Measurements from ENCODE around the gene FZD10.

FZD10 gene

DNA sequence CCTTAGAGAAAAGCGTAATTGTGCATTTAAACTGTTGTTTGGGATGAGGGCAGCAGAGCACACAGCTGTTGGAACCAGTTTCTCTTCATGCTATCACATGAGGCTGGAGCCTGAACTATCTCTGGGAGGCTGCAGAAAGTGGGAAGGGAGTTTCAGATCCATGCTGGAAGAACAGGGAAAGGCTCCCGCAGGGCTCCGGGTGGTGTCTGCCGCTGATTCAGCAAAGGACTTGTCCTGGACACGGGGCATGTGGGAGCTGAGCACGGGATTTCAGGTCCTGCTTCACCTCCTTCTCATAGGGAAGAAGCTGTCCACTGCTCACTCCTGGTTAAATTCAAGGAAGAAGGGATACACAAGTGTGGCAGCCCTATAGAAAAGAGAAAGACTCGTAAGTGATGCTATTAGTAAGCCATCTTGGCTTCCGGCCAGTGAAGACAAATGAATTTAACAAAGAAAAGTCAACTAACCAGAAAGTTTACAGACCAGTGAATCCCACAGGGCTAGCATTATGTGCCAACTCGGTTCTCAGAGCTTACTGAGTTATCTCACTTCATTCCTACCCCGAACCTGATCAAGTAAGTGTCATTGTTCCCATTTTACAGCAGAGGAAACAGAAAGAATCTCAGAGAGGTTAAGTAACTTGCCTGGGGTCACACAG lies 6.7 kb upstream of the FZD10 start:
- H3K4me3 ChIP-seq (ENCODE audit: low read depth, low read length) = no peak overlapping the region
- TF ChIP-seq, protein P1, sequence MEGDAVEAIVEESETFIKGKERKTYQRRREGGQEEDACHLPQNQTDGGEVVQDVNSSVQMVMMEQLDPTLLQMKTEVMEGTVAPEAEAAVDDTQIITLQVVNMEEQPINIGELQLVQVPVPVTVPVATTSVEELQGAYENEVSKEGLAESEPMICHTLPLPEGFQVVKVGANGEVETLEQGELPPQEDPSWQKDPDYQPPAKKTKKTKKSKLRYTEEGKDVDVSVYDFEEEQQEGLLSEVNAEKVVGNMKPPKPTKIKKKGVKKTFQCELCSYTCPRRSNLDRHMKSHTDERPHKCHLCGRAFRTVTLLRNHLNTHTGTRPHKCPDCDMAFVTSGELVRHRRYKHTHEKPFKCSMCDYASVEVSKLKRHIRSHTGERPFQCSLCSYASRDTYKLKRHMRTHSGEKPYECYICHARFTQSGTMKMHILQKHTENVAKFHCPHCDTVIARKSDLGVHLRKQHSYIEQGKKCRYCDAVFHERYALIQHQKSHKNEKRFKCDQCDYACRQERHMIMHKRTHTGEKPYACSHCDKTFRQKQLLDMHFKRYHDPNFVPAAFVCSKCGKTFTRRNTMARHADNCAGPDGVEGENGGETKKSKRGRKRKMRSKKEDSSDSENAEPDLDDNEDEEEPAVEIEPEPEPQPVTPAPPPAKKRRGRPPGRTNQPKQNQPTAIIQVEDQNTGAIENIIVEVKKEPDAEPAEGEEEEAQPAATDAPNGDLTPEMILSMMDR (IDR thresholded peaks at IDR 0.05; ENCODE audit: low read depth, low read length) = no peak

DNA sequence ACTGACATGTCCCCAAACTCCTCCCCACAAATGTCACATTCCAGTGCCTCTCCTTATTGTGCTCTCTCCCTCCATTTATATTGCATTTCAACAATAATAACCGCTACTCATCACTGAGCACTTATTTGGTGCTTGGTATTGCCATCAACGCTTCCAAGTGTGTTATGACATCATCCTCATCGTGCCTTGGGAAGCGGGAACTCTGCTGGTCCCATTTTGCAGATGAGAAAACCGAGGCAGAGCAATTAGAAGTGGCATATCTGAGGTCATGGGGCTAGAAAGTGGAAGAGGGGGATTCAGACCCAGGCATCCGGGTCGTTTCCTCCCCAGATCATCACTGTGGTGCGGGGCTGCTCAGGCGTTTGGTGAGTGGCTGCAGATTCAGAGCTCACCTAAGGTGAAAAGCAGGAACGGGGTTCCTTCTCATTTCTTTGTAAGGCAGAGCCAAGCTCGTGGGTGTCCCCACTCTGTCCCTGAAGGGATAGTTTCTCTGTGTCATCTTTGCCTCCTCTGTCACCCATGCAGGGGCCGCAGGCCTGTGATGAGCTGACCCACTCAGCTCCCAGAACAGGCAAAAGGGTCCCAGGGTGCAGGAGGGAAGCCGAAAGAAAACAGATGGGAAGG lies 5.5 kb upstream of the FZD10 start:
- no peak overlapping the region for H3K4me3 ChIP-seq (ENCODE audit: low read depth, low read length)
- TF ChIP-seq, protein P1 (IDR thresholded peaks at IDR 0.05; ENCODE audit: low read depth, low read length) = no peak

- TF ChIP-seq, protein P1 (IDR thresholded peaks at IDR 0.05; ENCODE audit: low read depth, low read length) = no peak
- H3K4me3 ChIP-seq (ENCODE audit: low read depth, low read length) = no peak overlapping the region
Measured at GRCh38 chr12:130157998-130158753, 4.1 kb upstream of the FZD10 start.

DNA sequence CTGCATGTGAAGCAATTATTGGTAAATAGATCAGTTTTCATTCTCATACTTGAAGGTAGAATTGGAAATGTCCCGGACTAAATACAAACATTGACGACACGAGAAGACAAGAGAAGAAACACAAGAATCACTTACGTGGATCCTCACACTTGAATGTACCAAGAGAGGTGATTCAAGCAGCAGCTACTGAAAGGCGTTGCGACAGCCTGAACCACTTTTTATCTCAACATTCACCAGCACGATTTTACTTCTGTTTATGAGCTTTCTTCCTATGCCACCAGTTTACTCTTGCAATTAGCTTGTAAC lies 3.6 kb upstream of the FZD10 start:
- TF ChIP-seq, protein P1 (IDR thresholded peaks at IDR 0.05; ENCODE audit: low read depth, low read length) = no peak
- no peak overlapping the region for H3K4me3 ChIP-seq (ENCODE audit: low read depth, low read length)

- no peak overlapping the region for H3K4me3 ChIP-seq (ENCODE audit: low read depth, low read length)
- TF ChIP-seq, protein P1 (IDR thresholded peaks at IDR 0.05; ENCODE audit: low read depth, low read length) = no peak
Measured at GRCh38 chr12:130160306-130160705, 2.0 kb upstream of the FZD10 start.

DNA sequence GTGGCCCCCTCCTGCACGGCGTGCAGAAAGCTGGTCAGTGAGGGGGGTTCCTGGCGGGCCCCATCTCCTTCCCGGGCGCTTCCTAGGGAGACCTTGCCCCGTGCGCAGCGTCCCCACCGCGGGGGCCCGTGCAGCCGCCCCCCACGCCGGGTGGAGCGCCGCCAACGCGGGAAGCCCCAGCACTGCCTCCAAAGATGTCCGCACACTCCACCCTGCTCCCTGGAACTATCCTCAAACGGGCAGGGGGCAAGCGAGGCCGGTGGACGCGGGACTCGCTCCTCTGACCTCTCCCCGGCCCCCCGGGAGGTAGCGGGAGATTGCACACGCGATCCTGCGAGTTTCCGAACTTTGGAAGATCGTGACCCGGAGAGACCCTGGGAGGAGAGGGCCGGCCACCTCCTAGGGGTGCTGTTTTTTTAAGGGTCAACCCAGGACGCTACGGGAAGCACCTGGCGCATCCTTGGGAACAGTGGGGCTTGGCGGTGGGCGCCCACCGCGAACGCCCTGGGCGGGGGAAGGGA lies 1.5 kb upstream of the FZD10 start:
- TF ChIP-seq, protein P1 (IDR thresholded peaks at IDR 0.05; ENCODE audit: low read depth, low read length) = no peak
- H3K4me3 ChIP-seq (ENCODE audit: low read depth, low read length) = no peak overlapping the region
